ENCODE measurements around the gene CES2. TPM values are rescaled to one million over a fixed set of nuclear protein-coding genes. Genes with fewer than 3 reads are reported as not detected.

Gene CES2
- total and polyA plus RNA-seq, 9 of the 15 experiments (the other 6 are each of a cell fraction or from before 2014, with no cell fraction given): 2.2 to 37.9 (median 24.4) TPM

- TF ChIP-seq TEAD4 (IDR thresholded peaks at IDR 0.05; ENCODE audit: low read length): 0 out of 2 replicates have a peak, but pooled peaks have one; percentile 13
- no peak for TF ChIP-seq TEAD4 (CRISPR knock-in tag; IDR thresholded peaks at IDR 0.05; ENCODE audit: borderline replicate concordance)
- TF ChIP-seq, protein P1, sequence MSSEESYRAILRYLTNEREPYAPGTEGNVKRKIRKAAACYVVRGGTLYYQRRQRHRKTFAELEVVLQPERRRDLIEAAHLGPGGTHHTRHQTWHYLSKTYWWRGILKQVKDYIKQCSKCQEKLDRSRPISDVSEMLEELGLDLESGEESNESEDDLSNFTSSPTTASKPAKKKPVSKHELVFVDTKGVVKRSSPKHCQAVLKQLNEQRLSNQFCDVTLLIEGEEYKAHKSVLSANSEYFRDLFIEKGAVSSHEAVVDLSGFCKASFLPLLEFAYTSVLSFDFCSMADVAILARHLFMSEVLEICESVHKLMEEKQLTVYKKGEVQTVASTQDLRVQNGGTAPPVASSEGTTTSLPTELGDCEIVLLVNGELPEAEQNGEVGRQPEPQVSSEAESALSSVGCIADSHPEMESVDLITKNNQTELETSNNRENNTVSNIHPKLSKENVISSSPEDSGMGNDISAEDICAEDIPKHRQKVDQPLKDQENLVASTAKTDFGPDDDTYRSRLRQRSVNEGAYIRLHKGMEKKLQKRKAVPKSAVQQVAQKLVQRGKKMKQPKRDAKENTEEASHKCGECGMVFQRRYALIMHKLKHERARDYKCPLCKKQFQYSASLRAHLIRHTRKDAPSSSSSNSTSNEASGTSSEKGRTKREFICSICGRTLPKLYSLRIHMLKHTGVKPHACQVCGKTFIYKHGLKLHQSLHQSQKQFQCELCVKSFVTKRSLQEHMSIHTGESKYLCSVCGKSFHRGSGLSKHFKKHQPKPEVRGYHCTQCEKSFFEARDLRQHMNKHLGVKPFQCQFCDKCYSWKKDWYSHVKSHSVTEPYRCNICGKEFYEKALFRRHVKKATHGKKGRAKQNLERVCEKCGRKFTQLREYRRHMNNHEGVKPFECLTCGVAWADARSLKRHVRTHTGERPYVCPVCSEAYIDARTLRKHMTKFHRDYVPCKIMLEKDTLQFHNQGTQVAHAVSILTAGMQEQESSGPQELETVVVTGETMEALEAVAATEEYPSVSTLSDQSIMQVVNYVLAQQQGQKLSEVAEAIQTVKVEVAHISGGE (CRISPR knock-in tag; IDR thresholded peaks at IDR 0.05): no peak
- TF ChIP-seq DACH1 (IDR thresholded peaks at IDR 0.05; ENCODE audit: partially characterized antibody): no peak
- TF ChIP-seq SREBF2 (CRISPR knock-in tag; IDR thresholded peaks at IDR 0.05): no peak
- TF ChIP-seq CSDE1 (IDR thresholded peaks at IDR 0.05): no peak
- no peak for TF ChIP-seq XRCC3 (IDR thresholded peaks at IDR 0.05)
- TF ChIP-seq, protein P2, sequence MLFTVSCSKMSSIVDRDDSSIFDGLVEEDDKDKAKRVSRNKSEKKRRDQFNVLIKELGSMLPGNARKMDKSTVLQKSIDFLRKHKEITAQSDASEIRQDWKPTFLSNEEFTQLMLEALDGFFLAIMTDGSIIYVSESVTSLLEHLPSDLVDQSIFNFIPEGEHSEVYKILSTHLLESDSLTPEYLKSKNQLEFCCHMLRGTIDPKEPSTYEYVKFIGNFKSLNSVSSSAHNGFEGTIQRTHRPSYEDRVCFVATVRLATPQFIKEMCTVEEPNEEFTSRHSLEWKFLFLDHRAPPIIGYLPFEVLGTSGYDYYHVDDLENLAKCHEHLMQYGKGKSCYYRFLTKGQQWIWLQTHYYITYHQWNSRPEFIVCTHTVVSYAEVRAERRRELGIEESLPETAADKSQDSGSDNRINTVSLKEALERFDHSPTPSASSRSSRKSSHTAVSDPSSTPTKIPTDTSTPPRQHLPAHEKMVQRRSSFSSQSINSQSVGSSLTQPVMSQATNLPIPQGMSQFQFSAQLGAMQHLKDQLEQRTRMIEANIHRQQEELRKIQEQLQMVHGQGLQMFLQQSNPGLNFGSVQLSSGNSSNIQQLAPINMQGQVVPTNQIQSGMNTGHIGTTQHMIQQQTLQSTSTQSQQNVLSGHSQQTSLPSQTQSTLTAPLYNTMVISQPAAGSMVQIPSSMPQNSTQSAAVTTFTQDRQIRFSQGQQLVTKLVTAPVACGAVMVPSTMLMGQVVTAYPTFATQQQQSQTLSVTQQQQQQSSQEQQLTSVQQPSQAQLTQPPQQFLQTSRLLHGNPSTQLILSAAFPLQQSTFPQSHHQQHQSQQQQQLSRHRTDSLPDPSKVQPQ (CRISPR knock-in tag; IDR thresholded peaks at IDR 0.05; ENCODE audit: borderline replicate concordance): no peak
- TF ChIP-seq CHD7 (IDR thresholded peaks at IDR 0.05; ENCODE audit: low read depth, low read length): no peak
Measured at GRCh38 chr16:66947302-66948065, 12.2 kb downstream of the CES2 start (continued).
